Peyer's patch (tissue), 4 donors: ENCODE results near the gene VPS26A.

Experiments used
- CTCF ChIP-seq, 6 experiments: fragments of 450-650 bp in 4 of 6; fragments of 200-600 bp in 2 of 6; sonication (generic) in 1 of 6; IDR thresholded peaks; one replicate each; pipeline ENCODE4 v1.5.1; 2017 to 2019; ENCODE audit warnings: antibody characterized with exemption in 6 of 6, mild to moderate bottlenecking in 3 of 6, moderate library complexity in 1 of 6
- POLR2A ChIP-seq, 2 donors: fragments of 450-650 bp; IDR thresholded peaks; one replicate each; pipeline ENCODE4 v1.5.1; 2017; ENCODE audit warnings: antibody characterized with exemption in 2 of 2, mild to moderate bottlenecking in 2 of 2, moderate library complexity in 2 of 2

- TF ChIP-seq POLR2A (IDR thresholded peaks at IDR 0.05), result no peak
- no peak for TF ChIP-seq CTCF (IDR thresholded peaks at IDR 0.05)
Measured at GRCh38 chr10:69093933-69094332, 30.0 kb upstream of the VPS26A start.
